Measurements from ENCODE around the gene TCP11. TPM values are rescaled to one million over a fixed set of nuclear protein-coding genes. Genes with fewer than 3 reads are reported as not detected.

TCP11 gene
- total RNA-seq, 6 experiments from 2014 or later: 0.31 TPM; not detected in 5

- Histone ChIP-seq H3K4me1 (peaks cover 0 to 19% (median 3%) of the 10 kb centered on the region in 4 donors), H3K36me3 (no peaks in the 10 kb centered on the region), H3K9me3 (no peaks in the 10 kb centered on the region), H3K27me3 (no peaks in the 10 kb centered on the region), H3K4me3 (no peak overlapping the region), H3K27ac (no peak overlapping the region)
- 100% methylated on average over 1 of the region's 2 CpGs for WGBS (ENCODE audit: insufficient coverage, low coverage, low lambda C conversion rate, missing lambda C conversion rate)
- intact Hi-C loops (cut with DNase I): no loop called here
- no peak for ATAC-seq
- TF ChIP-seq, protein P1, sequence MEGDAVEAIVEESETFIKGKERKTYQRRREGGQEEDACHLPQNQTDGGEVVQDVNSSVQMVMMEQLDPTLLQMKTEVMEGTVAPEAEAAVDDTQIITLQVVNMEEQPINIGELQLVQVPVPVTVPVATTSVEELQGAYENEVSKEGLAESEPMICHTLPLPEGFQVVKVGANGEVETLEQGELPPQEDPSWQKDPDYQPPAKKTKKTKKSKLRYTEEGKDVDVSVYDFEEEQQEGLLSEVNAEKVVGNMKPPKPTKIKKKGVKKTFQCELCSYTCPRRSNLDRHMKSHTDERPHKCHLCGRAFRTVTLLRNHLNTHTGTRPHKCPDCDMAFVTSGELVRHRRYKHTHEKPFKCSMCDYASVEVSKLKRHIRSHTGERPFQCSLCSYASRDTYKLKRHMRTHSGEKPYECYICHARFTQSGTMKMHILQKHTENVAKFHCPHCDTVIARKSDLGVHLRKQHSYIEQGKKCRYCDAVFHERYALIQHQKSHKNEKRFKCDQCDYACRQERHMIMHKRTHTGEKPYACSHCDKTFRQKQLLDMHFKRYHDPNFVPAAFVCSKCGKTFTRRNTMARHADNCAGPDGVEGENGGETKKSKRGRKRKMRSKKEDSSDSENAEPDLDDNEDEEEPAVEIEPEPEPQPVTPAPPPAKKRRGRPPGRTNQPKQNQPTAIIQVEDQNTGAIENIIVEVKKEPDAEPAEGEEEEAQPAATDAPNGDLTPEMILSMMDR (IDR thresholded peaks at IDR 0.05): no peak
- TF ChIP-seq POLR2A (IDR thresholded peaks at IDR 0.05): no peak
- DNase-seq: no peak
These were observed 42.1 kb upstream of the TCP11 start for GRCh38 chr6:35183281-35183680.

GRCh38 chr6:35181933-35182612, 40.9 kb upstream of the TCP11 start:
- TF ChIP-seq POLR2A (IDR thresholded peaks at IDR 0.05): no peak
- TF ChIP-seq, protein P1 (IDR thresholded peaks at IDR 0.05): no peak
- no peak for DNase-seq
- Histone ChIP-seq H3K9me3 (no peaks in the 10 kb centered on the region), H3K4me1 (peaks cover 0 to 19% (median 3%) of the 10 kb centered on the region in 4 donors), H3K36me3 (no peaks in the 10 kb centered on the region), H3K27me3 (no peaks in the 10 kb centered on the region), H3K27ac (no peak overlapping the region), H3K4me3 (no peak overlapping the region)
- WGBS (ENCODE audit: insufficient coverage, low coverage, low lambda C conversion rate, missing lambda C conversion rate): 30% methylated on average over 6 of the region's 55 CpGs
- ATAC-seq: no peak
- intact Hi-C loops (cut with DNase I): no loop called here

DNA sequence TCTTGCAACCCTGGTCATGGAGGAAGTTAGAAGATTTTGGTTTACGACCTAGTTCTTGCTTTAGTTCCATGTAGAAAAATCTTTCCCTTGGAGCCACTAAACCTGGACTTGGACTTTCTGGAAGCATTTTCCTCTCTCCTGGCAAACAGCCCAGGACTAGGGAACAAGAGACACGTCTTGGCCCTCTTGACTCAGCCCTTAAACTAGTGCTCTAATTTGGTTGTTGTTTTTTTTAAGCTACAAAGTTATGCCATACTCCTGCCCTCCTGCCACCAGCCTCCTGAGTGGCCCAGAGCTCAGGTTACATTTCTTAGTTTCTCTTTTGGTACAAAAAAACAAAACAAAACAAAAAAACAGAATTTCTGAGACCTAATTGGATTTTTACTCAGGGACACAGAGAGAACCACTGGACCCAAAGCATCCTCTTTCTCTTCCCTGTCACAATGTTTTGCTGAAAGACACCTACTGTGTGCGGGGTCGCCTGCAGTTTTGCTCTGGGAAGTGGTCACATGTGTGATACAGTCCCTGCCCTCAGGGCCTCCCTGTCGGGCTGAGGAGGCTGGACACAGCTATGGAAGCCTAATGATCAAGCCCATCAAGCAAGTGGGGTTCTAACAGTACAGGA, 40.3 kb upstream of the TCP11 start:
- H3K27ac ChIP-seq: no peak overlapping the region
- intact Hi-C loops (cut with DNase I): no loop called here

GRCh38 chr6:35179901-35180535, 38.9 kb upstream of the TCP11 start:
- no peaks in the 10 kb centered on the region for H3K27me3 ChIP-seq
- intact Hi-C loops (cut with DNase I): no loop called here
- TF ChIP-seq, protein P1 (IDR thresholded peaks at IDR 0.05): no peak
- TF ChIP-seq POLR2A (IDR thresholded peaks at IDR 0.05): no peak
- DNase-seq (no peak), ATAC-seq (no peak)
- no peaks in the 10 kb centered on the region for H3K9me3 ChIP-seq
- 61% methylated on average over 2 of the region's 2 CpGs for WGBS (ENCODE audit: insufficient coverage, low coverage, low lambda C conversion rate, missing lambda C conversion rate)
- H3K4me3 ChIP-seq: no peak overlapping the region
- H3K4me1 ChIP-seq: peaks cover 0 to 12% (median 0%) of the 10 kb centered on the region in 4 donors
- no peaks in the 10 kb centered on the region for H3K36me3 ChIP-seq
- no peak overlapping the region for H3K27ac ChIP-seq

More for the DNA sequence above, 40.3 kb upstream of the TCP11 start:
- TF ChIP-seq, protein P1 (IDR thresholded peaks at IDR 0.05): no peak
- no peak for TF ChIP-seq POLR2A (IDR thresholded peaks at IDR 0.05)
- Histone ChIP-seq H3K27me3 (no peaks in the 10 kb centered on the region), H3K36me3 (no peaks in the 10 kb centered on the region), H3K9me3 (no peaks in the 10 kb centered on the region), H3K4me3 (no peak overlapping the region), H3K4me1 (peaks cover 0 to 19% (median 3%) of the 10 kb centered on the region in 4 donors)
- DNase-seq: no peak
- WGBS (ENCODE audit: insufficient coverage, low coverage, low lambda C conversion rate, missing lambda C conversion rate): 33% methylated on average over 2 of the region's 5 CpGs
- no peak for ATAC-seq

Measured in right lobe of liver (tissue), 6 donors.